Ovary (tissue), 9 donors: ENCODE results near the gene ROMO1. TPM values are rescaled to one million over a fixed set of nuclear protein-coding genes. Genes with fewer than 3 reads are reported as not detected.

ENCODE experiments used
- DNase-seq, 5 donors: peaks; one replicate each; pipeline ENCODE4 v3.0.0-alpha.2; 2019 to 2020
- H3K27ac ChIP-seq, 2 donors: fragments of 200-600 bp; one replicate each; pipeline versions ENCODE4 v1.5.1 to v1.8.0; 2019 to 2022
- H3K27me3 ChIP-seq: fragments of 200-600 bp; one replicate; pipeline ENCODE4 v1.8.0; 2022
- H3K36me3 ChIP-seq: fragments of 200-600 bp; sonication (generic); one replicate; pipeline ENCODE4 v1.5.1; 2019
- H3K4me1 ChIP-seq: one replicate; pipeline ENCODE4 v1.8.1; 2013; ENCODE audit warnings: mild to moderate bottlenecking, moderate library complexity; ENCODE audit not compliant: insufficient read depth
- H3K4me3 ChIP-seq: fragments of 200-600 bp; sonication (generic); one replicate; pipeline ENCODE4 v1.5.1; 2017
- H3K9me3 ChIP-seq, 2 donors: fragments of 200-600 bp in 1 of 2; sonication (generic) in 1 of 2; one replicate each; pipeline versions ENCODE4 v1.5.1 to v1.8.1; 2013 to 2019; ENCODE audit warnings: mild to moderate bottlenecking in 1 of 2, moderate library complexity in 1 of 2
- EP300 ChIP-seq: sonication (generic); formaldehyde crosslinking; IDR thresholded peaks from one replicate; pipeline ENCODE4 v1.6.1; 2017; ENCODE audit warnings: antibody characterized with exemption
- POLR2A ChIP-seq: fragments of 450-650 bp; IDR thresholded peaks from one replicate; pipeline ENCODE4 v1.6.1; 2017; ENCODE audit warnings: antibody characterized with exemption, mild to moderate bottlenecking, moderate library complexity
- WGBS, 3 donors: extraction: QIAGEN DNeasy Blood & Tissue Kit in 1 of 3; methylation state at CpG; one replicate each; pipeline versions ENCODE4 v1.1.5 to v1.1.7; 2013 to 2017; 5-methylcytosine and 5-hydroxymethylcytosine counted together
- intact Hi-C, 4 donors: fragments of 100-400 bp; cut with DNase I; formaldehyde crosslinking; loops; one replicate each; pipeline versions ENCODE4 v1.11.0 to v1.15.1; 2022 to 2023
- polyA plus RNA-seq, 2 donors: library from polyadenylated mRNA; stranded (reverse); fragments of 200-250 nt in 1 of 2; fragments of 350-450 nt in 1 of 2; fragmentation: Illumina TruSeq in 1 of 2; extraction: RNeasy Lipid Tissue Mini Kit (QIAGEN cat#74804) in 1 of 2; gene quantifications; one replicate each; pipeline ENCODE4 v1.2.3, GENCODE V29; 2013 to 2014
- total RNA-seq, 7 donors: library from RNA; depleted of rRNA in 2 of 7; stranded (reverse); fragments of >200 nt in 2 of 7; fragmentation: NEBNext Ultra II Directional in 3 of 7; extraction: Animal tissue kit (Norgen Biotek cat#: 25700) in 3 of 7; gene quantifications; one replicate each; pipeline versions ENCODE4 v1.1.0 to v1.2.4, GENCODE V29; 2016 to 2023
- TF ChIP-seq, protein P1 (sequence below), 3 donors: fragments of 450-650 bp in 2 of 3; fragments of 200-600 bp in 1 of 3; IDR thresholded peaks; one replicate each; pipeline versions ENCODE4 v1.5.1 to v1.8.0; 2016 to 2022; ENCODE audit warnings: antibody characterized with exemption in 3 of 3, mild to moderate bottlenecking in 1 of 3
- donor health status: DM: no; HTN: no; CAD: no; lungs with moderate emphysema.
- donor health status: DM: no; HTN: no; CAD: no.
- donor health status: Bipolar disorder and iron deficiency.
- donor health status: DM: yes; HTN: yes; CAD: no.
- donor health status: DM: no; HTN: no; CAD: no.
- donor health status: DM: yes; HTN: yes; CAD: no.

The ROMO1 gene
- total and polyA plus RNA-seq, 9 donors: 23.2 to 404 (median 112) TPM

DNA sequence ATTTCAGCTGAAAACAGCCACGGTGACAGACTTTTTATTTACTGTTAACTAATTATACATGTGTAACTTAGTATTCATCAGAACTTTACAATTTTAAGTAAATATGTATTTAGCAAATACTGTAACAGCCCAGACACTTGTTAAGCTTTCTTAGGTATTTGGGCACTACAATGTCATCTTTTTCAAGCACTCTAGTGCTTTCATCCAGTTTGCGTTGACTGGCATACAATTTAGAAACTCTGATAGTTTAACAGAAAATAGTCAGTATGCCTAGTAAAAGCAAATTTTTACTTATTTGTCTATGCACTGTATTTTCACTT is 32.2 kb downstream of the ROMO1 start:
- Histone ChIP-seq H3K27ac (no peak overlapping the region), H3K4me1 (peaks cover 11% of the 10 kb centered on the region), H3K36me3 (no peaks in the 10 kb centered on the region), H3K27me3 (no peaks in the 10 kb centered on the region), H3K4me3 (no peak overlapping the region), H3K9me3 (no peaks in the 10 kb centered on the region)
- TF ChIP-seq POLR2A: no peak
- no peak for TF ChIP-seq EP300
- TF ChIP-seq, protein P1, sequence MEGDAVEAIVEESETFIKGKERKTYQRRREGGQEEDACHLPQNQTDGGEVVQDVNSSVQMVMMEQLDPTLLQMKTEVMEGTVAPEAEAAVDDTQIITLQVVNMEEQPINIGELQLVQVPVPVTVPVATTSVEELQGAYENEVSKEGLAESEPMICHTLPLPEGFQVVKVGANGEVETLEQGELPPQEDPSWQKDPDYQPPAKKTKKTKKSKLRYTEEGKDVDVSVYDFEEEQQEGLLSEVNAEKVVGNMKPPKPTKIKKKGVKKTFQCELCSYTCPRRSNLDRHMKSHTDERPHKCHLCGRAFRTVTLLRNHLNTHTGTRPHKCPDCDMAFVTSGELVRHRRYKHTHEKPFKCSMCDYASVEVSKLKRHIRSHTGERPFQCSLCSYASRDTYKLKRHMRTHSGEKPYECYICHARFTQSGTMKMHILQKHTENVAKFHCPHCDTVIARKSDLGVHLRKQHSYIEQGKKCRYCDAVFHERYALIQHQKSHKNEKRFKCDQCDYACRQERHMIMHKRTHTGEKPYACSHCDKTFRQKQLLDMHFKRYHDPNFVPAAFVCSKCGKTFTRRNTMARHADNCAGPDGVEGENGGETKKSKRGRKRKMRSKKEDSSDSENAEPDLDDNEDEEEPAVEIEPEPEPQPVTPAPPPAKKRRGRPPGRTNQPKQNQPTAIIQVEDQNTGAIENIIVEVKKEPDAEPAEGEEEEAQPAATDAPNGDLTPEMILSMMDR (IDR thresholded peaks at IDR 0.05): no peak
- intact Hi-C loops: loop anchor here in 1 of 4 donors (10.0 kb wide), 1 partner anchor 153 kb away; no protein-coding TSS in a partner anchor
- 36 to 49% (median 45%) methylated on average over 2 of the region's 2 CpGs for WGBS, 3 donors
- DNase-seq: no peak

DNA sequence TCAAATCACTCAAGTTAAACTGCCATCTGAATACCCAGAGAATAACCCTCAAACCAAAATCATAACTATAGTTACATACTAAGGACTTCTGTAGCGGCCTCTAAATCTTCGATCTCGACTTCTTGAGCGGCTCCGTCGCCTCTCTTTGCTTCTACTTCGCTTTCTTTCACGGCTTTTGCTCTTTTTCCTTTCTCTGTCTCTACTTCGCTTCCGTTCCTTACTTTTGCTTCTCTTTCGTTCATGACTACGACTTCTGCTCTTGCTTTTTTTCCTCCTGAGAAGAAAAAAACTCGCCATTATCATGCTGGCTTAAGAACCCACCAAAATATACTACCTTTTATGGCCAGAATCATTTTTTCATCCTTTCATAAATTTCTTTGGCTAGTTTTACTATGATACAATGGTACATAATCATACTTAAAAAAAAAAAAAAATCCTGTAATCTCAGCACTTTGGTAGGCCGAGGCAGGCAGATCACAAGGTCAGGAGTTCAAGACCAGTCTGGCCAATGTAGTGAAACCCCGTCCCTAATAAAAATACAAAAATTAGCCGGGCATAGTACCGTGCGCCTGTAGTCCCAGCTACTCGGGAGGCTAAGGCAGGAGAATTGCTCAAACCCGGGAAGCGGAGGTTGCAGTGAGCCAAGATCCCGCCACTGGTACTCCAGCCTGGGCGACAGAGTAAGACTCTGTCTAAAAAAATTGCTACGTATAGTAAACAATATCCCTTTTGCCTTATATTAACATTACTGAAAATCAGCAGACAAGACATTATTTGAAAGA is 32.8 kb downstream of the ROMO1 start:
- H3K9me3 ChIP-seq: no peaks in the 10 kb centered on the region
- H3K36me3 ChIP-seq: no peaks in the 10 kb centered on the region
- H3K4me1 ChIP-seq: peaks cover 11% of the 10 kb centered on the region
- DNase-seq: no peak
- no peak for TF ChIP-seq POLR2A
- TF ChIP-seq, protein P1 (IDR thresholded peaks at IDR 0.05): no peak
- TF ChIP-seq EP300: no peak
- no peaks in the 10 kb centered on the region for H3K27me3 ChIP-seq
- no peak overlapping the region for H3K27ac ChIP-seq
- 68 to 81% (median 68%) methylated on average over 24 of the region's 24 CpGs for WGBS, 3 donors
- no peak overlapping the region for H3K4me3 ChIP-seq
- intact Hi-C loops: loop anchor here in 1 of 4 donors (10.0 kb wide), 1 partner anchor 153 kb away; no protein-coding TSS in a partner anchor

DNA sequence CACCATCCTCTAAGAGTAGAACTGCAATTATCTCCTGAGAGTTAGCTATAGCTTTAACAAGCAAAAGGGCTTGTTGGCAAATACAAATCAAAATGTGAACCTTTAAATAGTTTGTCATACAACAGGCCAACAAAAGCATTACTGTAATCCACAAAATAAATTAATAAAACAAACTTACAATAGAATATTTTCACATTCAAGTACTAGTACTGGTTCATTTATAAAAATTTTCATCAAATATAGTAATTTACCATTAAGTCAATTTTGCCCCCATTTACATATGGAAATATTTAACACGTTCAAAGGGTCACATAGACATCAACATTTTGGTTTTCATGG is 33.4 kb downstream of the ROMO1 start:
- H3K4me1 ChIP-seq: peaks cover 11% of the 10 kb centered on the region
- WGBS, 3 donors: 19 to 42% (median 27%) methylated on average over 1 of the region's 1 CpG
- no peak for TF ChIP-seq EP300
- no peak for TF ChIP-seq POLR2A
- TF ChIP-seq, protein P1 (IDR thresholded peaks at IDR 0.05): no peak
- no peak for DNase-seq
- no peaks in the 10 kb centered on the region for H3K9me3 ChIP-seq
- H3K36me3 ChIP-seq: no peaks in the 10 kb centered on the region
- H3K4me3 ChIP-seq: no peak overlapping the region
- no peak overlapping the region for H3K27ac ChIP-seq
- intact Hi-C loops: loop anchor here in 1 of 4 donors (10.0 kb wide), 1 partner anchor 152 kb away; no protein-coding TSS in a partner anchor
- H3K27me3 ChIP-seq: no peaks in the 10 kb centered on the region

DNA sequence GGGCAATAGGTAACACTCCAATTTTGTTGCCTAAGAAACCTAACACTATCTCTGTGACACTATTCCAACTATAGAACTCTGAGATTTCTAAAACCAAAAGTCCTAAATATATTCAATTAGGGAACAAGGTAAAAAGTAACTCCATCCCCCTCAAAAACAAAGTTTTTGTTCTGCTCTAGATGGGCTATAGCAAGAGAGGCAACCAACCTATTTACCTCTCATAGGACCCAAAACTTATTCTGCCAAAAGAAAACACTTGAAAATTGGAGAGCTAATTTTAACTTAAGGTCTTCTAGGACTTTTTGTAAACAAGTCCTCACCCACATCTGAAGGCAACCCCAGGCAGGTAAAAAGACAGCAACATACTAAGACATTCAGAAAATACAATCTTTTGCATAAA is 35.2 kb downstream of the ROMO1 start:
- no peaks in the 10 kb centered on the region for H3K9me3 ChIP-seq
- no peak overlapping the region for H3K4me3 ChIP-seq
- peaks cover 14% of the 10 kb centered on the region for H3K4me1 ChIP-seq
- TF ChIP-seq POLR2A (no peak), EP300 (no peak)
- TF ChIP-seq, protein P1 (IDR thresholded peaks at IDR 0.05): no peak
- no peak for DNase-seq
- H3K27ac ChIP-seq: no peak overlapping the region
- intact Hi-C loops: loop anchor here in 1 of 4 donors (10.0 kb wide), 1 partner anchor 150 kb away; no protein-coding TSS in a partner anchor
- H3K27me3 ChIP-seq: no peaks in the 10 kb centered on the region
- no peaks in the 10 kb centered on the region for H3K36me3 ChIP-seq
